Heart left ventricle (tissue), 13 donors: ENCODE results near the gene PTPRN2.

Experiments used
- CTCF ChIP-seq, 12 donors: fragments of 200-600 bp; sonication (generic) in 4 of 12; IDR thresholded peaks; one replicate each; pipeline versions ENCODE4 v1.5.0 to v1.8.0; 2018 to 2022; ENCODE audit warnings: antibody characterized with exemption in 12 of 12, mild to moderate bottlenecking in 5 of 12
- POLR2A ChIP-seq, 2 donors: fragments of 450-650 bp; IDR thresholded peaks; one replicate each; pipeline ENCODE4 v1.6.1; 2017; ENCODE audit warnings: antibody characterized with exemption in 2 of 2, mild to moderate bottlenecking in 2 of 2, moderate library complexity in 2 of 2
- donor health status: ischemic (EF 13 %, LVEDD 7.1; RV severe dilation, severe dysfunction).
- donor health status: DM: no; HTN: yes; CAD: no.
- donor health status: DM: no; HTN: no; CAD: no.
- donor health status: ischemic (EF 25% LVEDD 6.9; RV normal size, moderate dysfunction).
- donor health status: ischemic (EF 25% LVEDD 5.7; RV mildly dilated, moderate dysfunction).
- donor health status: ischemic (EF 35%, LVEDD 5.7; RV mildly dilated, moderate dysfunction).
- donor health status: nonischemic (EF 11% LVEDD 7.7; RV severe dilation, severe dysfunction).
- donor health status: DM: yes; HTN: yes; CAD: no.
- donor health status: PGD.
- donor health status: ischemic (EF 29% LVEDD 5.4; RV normal size, mild dysfunction).
- donor health status: nonischemic (EF 23%, LVEDD 6.1; RV moderate dilation, normal function).

- TF ChIP-seq CTCF (IDR thresholded peaks at IDR 0.05) (no peak), POLR2A (IDR thresholded peaks at IDR 0.05) (no peak)
These were observed 1022.4 kb downstream of the PTPRN2 start for GRCh38 chr7:157565201-157565626.
